HL-60 (cell line): ENCODE measurements around the gene MXD3.

ENCODE experiments used
- CTCF ChIP-seq: IDR thresholded peaks from one replicate; pipeline ENCODE4 v1.5.1; 2011; ENCODE audit warnings: low read length, control low read depth, inconsistent platforms; ENCODE audit not compliant: insufficient read depth
- REST ChIP-seq: IDR thresholded peaks from 2 replicates; pipeline ENCODE4 v1.6.1; 2012; ENCODE audit warnings: low read depth; ENCODE audit not compliant: insufficient replicate concordance

GRCh38 chr5:177329883-177330282 lies 18.2 kb upstream of the MXD3 start:
- TF ChIP-seq CTCF = no peak
- no peak for TF ChIP-seq REST
